Occipital lobe (tissue), 2 donors: ENCODE measurements around the gene CTSC. TPM values are rescaled to one million over a fixed set of nuclear protein-coding genes. Genes with fewer than 3 reads are reported as not detected.

Source experiments
- DNase-seq: peaks from one replicate; lab custom pipeline; 2025; lab: John Stamatoyannopoulos, UW
- total RNA-seq: library from RNA; depleted of rRNA; stranded (reverse); fragments of >200 nt; gene quantifications from one replicate; pipeline ENCODE4 v1.2.3, GENCODE V29; 2014

The CTSC gene
- total RNA-seq, result 13.9 TPM

- peak; percentile 76 for DNase-seq
Observed at GRCh38 chr11:88337181-88337986, at the start of gene CTSC. Gene CTSC, minus strand, starts transcription at chr11:88337736. Its CDS starts 64 bp downstream, at chr11:88337672.

DNA sequence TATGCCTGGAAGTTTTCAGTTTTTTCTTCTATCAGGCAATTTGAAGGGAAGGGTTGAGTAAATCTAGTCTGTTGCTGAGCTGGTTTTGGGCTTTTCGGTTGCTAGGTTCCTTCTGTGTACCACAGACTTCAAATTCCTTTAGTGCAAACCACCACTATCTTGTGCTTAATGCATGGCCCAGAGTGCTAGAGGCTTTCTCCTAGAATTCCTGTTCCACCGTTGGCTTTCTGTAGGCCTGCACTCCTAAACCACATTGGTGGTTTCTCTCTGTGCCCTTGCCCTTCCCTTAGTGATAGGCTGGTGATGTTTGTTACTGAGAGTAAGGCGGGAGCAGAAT, 47.1 kb upstream of the CTSC start:
- DNase-seq, result no peak

GRCh38 chr11:88384004-88384668, 46.6 kb upstream of the CTSC start:
- DNase-seq, result no peak

DNA sequence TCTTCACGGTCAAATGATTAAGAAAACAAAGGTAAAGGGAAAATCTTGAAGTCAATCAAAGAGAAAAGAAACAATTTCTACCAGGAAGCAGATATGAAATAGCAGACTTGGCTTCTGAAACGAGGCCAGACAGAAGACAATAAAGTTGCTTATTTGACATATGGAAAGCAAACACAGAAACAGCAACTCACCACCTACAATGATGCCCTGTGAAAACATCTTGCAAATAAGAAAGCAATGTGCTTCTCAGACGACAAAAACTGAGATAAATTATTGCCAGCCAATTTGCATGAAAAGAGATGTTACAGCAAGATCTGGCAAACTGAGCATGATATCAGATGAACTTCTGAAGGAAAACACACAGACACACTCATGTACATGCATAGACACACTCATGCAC, 45.9 kb upstream of the CTSC start:
- DNase-seq, result no peak

DNA sequence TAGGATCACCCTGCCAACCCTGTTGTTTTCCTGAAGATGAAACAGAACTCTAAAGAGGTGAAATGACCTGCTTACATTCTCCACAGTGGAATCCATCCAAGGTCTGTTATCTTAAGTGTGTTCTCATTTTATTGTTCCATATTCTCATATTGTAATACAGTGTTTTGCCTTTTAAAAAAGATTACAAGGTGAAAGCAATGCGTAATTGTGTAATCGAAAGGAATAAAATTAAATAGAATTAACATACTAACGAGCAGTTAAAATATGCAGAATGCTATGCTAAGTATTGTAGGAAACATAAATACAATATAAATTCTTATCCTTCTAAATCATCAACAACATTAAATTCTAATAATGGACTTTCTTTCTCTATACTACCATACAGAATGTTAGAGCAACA, 41.6 kb upstream of the CTSC start:
- DNase-seq, result no peak

GRCh38 chr11:88378422-88379066, 41.0 kb upstream of the CTSC start:
- no peak for DNase-seq

DNA sequence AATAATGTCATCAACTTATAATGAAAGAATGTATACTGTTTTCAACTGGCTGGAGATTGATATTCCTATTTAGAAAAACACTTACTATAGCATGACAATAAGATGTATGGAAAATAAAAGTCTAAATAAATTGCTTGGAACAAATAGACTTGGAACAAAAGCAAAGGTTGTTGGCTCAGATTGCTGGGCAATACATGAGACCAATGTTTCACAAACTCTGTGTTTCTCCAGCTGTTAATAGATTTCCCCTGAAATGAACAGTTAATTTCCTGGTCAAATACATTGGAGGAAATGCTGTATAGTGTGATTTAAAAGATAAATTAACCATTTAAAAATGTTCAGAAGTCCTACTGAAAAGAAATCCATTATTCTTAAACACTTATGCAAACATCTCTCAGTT, 40.1 kb upstream of the CTSC start:
- DNase-seq, result no peak

GRCh38 chr11:88377144-88377543, 39.6 kb upstream of the CTSC start:
- DNase-seq, result no peak

GRCh38 chr11:88375927-88376470, 38.5 kb upstream of the CTSC start:
- DNase-seq, result no peak

- no peak for DNase-seq
Observed at GRCh38 chr11:88370782-88371181, 33.2 kb upstream of the CTSC start.

- no peak for DNase-seq
Observed at GRCh38 chr11:88367310-88367709, 29.8 kb upstream of the CTSC start.

DNA sequence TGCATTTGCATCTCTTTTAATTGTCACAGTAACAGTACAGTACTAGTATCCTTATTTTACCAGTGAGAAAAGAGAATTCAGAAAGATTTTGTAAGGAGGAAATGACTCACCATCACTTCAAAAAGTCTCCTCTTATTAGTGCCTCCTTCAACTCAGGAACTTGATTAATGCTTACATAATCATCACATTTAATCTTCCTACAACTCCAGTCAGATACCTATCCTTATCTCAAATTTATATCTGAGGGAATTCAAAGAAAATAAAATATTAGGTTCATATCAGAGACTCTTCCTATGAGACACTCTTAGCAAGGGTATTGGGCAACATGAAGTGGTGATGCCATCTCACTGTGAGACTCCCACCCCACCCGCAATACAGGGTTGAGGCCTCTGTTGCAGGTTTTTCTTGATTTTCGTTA, 26.1 kb upstream of the CTSC start:
- DNase-seq, result no peak

GRCh38 chr11:88363004-88363403, 25.5 kb upstream of the CTSC start:
- DNase-seq, result no peak

- no peak for DNase-seq
Observed at GRCh38 chr11:88360141-88360540, 22.6 kb upstream of the CTSC start.

DNA sequence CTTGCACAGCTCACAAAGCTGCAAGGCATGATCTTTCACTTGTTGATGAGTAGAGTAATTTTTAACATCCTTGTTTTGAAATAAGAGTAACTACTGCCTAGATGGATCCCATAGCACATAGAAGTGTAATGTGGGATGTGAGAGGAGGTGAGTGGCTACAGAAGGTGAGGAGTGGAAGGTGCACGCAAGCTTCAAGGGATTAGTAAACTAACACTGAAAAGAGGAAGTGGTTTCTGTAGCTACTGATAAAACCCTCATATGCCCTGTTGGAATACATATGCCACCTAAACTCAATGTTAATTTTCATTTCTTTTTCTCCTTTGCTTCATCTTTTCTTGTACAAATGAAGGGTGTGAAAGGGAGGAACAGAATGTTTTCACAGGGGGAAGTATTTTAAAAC, 22.0 kb upstream of the CTSC start:
- DNase-seq, result no peak

DNA sequence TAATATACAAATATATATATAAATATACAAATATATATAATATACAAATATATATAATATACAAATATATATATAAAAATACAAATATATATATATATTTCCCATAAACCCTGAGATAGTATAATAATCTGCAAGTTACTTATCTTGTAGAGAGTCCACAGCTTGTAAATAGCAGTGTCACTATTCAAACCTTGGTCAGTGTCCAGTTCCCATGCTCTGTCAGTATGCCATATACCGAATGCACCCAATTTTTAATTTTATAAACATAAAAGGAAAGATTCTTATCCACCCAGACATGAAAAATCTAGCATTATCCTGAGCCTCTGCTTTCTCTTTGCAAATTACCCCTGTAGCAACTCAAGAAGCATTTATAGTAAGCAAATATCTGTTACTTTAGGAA, 21.6 kb upstream of the CTSC start:
- no peak for DNase-seq

DNA sequence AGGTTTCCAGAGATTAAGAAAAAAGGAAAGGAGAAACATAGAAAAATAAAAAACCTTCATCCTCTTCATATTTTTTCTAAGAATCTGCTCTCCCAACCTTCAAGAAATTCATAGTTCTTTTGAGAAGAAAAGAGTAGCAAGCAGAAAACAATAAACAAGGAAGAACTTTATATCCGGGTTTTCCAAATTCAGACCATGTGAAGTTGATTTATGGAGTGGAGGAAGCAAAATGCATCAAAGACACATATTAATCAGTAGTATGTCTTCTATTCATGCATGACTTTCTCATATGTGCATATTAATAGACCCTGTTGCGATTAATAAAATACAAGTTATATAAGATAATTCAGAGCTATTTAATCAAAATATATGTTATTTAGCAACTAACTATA, 20.5 kb upstream of the CTSC start:
- no peak for DNase-seq

DNA sequence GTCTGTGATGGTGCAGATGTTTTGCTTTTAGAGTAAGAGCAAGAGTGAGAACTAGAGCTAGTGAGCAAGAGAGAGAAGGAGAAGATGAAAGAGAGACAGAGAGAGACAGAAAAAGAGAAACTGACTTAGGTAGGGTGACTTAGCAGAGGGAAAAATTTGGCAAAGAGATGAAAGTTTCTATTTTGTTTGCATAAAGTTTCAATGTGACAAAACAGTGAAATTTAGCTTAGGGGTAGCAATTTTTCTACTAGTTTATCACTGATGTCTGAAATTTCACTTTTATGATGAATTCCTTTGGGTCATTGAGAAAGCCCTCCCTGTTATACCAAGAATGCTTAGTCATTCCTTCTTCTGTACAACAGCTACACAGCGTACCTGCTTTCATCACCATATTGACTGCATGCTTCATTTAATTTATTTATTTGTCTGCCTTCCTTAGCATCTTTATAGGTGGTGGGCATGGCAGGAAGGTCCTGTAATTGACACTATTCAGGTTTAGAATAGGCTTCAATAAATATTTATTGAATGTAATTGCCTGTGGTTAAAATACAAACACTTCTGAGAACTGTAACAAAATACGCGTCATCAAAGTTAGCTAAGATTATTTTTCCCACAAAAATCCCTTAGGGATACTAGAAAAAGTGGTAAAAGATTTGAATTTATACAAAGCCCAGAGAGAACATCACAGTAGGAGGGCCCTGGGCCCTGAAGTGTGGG, 19.9 kb upstream of the CTSC start:
- no peak for DNase-seq

DNA sequence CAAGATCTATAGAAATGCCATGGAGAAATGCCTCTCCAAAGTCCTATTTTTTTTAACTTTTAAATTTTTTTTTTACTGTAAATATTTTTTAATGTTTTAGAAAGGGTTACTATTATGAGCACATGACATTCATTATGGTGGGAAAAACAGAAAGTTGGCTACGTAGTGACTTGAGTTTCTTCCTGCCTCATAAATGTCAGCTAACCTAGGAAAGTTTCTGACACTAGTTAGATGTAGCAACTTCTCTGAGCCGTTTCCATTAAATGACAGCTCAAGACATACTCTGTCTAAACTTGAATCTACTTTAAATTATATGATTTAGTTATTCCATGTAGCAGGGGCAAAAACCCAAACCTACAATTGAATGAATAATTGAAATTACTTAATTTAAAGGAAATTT, 18.4 kb upstream of the CTSC start:
- DNase-seq, result no peak

DNA sequence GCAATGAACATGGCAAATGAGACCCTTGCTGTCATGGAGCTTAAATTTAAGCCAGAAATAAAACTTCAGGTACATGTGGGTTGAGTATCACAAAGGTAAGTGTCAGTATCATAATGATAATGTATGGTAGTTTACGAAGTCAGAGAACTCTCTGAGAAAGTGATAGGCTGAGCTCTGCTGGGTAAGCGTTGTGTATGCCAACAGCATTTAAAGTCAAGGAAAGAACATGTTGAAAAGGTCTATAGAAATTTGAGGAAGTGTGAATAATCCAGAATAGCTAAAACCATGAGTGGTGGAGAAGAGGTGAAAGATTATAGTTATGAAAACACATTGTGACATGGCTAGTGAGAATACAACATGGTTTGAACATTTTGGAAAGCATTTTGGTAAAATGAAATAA, 17.4 kb upstream of the CTSC start:
- no peak for DNase-seq

DNA sequence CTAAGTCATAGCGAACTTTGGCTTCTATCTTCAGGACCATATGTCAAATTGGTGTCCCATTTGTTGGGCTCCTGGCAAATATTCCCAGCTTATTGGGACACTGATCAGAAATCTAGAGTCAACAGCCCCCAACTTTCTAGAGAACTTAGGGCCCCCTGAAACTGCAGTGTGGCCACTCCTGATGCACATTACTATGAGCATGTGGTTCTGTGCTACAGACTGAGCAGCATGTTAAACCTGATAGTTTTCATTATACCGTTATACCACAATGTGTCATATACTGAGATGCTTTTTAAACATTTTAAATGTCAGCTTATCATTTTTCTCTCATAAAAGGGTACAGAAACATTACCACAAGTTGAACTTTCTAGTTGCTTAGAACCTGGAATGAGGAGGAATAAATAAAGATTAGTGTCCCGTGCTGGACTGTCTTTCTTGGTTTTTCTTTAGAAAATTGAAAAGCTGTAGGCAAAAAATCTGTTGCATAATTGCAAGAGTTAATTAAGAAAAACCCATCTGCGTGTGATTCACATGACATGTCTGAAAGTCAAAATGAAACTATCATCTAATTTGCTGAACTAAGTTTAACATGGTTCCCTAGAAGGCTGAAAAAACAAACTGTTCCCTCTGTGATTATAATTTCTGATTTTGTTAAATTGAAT, 16.4 kb upstream of the CTSC start:
- no peak for DNase-seq
